ENCODE data around the gene ARHGEF33. TPM values are rescaled to one million over a fixed set of nuclear protein-coding genes. Genes with fewer than 3 reads are reported as not detected.

ARHGEF33 gene
- polyA plus RNA-seq, 1 of the 3 experiments (the other 2 are of a cell fraction) = 0.25 TPM

DNA sequence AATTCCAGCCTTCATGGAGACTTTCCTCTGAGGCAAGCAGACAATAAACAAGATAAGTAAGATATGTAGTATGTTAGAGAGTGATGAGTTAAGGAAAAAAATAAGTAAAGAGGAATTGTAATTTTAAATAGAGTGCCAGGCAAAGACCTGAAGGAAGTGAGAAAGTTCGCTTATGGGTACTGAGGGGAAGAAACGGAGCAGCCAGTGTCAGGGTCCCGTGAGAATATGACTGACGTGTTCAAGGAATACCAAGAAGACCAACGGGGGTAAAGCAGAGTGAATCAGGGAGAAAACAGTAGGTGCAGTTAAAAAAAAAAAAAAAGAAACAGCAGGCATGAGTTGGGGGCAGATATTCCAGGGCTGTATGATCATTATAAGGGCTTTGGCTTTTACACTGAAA, 45.1 kb downstream of the ARHGEF33 start:
- H4K20me1 ChIP-seq (ENCODE audit: insufficient read depth) = no peaks in the 10 kb centered on the region
- no peak overlapping the region for H3K9ac ChIP-seq
- no peaks in the 10 kb centered on the region for H3K36me3 ChIP-seq (replicated peaks in 1 of 2; ENCODE audit: control insufficient read depth in 1 of 2, insufficient read depth in 2 of 2, low read length in 1 of 2)
- DNase-seq = no peak
- H3K79me2 ChIP-seq (ENCODE audit: insufficient read depth) = no peaks in the 10 kb centered on the region
- H3K9me2 ChIP-seq = no peaks in the 10 kb centered on the region
- no peaks in the 10 kb centered on the region for H3K9me3 ChIP-seq
- 92% methylated on average over 5 of the region's 5 CpGs for WGBS (ENCODE audit: low lambda C conversion rate)
- no peak overlapping the region for H2AFZ ChIP-seq (ENCODE audit: low read depth)
- no peaks in the 10 kb centered on the region for H3K27me3 ChIP-seq (ENCODE audit: insufficient read depth)
- POLR2A ChIA-PET = no interaction called here
- CTCF ChIA-PET = interaction anchor here (1.0 to 5.5 kb wide), 2 partner anchors 13 to 127 kb away, joined by 3 to 54 read pairs; no protein-coding TSS in a partner anchor
- peaks cover 4 to 6% of the 10 kb centered on the region in 2 experiments; a peak in 1 of 4 replicates for H3K4me1 ChIP-seq (ENCODE audit: control insufficient read depth in 1 of 2, insufficient read depth in 2 of 2, low read depth in 1 of 2, low read length in 1 of 2)
- TF ChIP-seq, protein P1, sequence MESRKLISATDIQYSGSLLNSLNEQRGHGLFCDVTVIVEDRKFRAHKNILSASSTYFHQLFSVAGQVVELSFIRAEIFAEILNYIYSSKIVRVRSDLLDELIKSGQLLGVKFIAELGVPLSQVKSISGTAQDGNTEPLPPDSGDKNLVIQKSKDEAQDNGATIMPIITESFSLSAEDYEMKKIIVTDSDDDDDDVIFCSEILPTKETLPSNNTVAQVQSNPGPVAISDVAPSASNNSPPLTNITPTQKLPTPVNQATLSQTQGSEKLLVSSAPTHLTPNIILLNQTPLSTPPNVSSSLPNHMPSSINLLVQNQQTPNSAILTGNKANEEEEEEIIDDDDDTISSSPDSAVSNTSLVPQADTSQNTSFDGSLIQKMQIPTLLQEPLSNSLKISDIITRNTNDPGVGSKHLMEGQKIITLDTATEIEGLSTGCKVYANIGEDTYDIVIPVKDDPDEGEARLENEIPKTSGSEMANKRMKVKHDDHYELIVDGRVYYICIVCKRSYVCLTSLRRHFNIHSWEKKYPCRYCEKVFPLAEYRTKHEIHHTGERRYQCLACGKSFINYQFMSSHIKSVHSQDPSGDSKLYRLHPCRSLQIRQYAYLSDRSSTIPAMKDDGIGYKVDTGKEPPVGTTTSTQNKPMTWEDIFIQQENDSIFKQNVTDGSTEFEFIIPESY (IDR thresholded peaks at IDR 0.05; ENCODE audit: borderline replicate concordance, low read depth) = no peak
- no peak for TF ChIP-seq MXI1 (IDR thresholded peaks at IDR 0.05; ENCODE audit: low read depth, low read length)
- TF ChIP-seq GATA2 (CRISPR knock-in tag; IDR thresholded peaks at IDR 0.05) = no peak
- TF ChIP-seq, protein P2, sequence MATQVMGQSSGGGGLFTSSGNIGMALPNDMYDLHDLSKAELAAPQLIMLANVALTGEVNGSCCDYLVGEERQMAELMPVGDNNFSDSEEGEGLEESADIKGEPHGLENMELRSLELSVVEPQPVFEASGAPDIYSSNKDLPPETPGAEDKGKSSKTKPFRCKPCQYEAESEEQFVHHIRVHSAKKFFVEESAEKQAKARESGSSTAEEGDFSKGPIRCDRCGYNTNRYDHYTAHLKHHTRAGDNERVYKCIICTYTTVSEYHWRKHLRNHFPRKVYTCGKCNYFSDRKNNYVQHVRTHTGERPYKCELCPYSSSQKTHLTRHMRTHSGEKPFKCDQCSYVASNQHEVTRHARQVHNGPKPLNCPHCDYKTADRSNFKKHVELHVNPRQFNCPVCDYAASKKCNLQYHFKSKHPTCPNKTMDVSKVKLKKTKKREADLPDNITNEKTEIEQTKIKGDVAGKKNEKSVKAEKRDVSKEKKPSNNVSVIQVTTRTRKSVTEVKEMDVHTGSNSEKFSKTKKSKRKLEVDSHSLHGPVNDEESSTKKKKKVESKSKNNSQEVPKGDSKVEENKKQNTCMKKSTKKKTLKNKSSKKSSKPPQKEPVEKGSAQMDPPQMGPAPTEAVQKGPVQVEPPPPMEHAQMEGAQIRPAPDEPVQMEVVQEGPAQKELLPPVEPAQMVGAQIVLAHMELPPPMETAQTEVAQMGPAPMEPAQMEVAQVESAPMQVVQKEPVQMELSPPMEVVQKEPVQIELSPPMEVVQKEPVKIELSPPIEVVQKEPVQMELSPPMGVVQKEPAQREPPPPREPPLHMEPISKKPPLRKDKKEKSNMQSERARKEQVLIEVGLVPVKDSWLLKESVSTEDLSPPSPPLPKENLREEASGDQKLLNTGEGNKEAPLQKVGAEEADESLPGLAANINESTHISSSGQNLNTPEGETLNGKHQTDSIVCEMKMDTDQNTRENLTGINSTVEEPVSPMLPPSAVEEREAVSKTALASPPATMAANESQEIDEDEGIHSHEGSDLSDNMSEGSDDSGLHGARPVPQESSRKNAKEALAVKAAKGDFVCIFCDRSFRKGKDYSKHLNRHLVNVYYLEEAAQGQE (IDR thresholded peaks at IDR 0.05; ENCODE audit: low read depth, low read length) = no peak
- TF ChIP-seq JUND (IDR thresholded peaks at IDR 0.05) = no peak
- TF ChIP-seq FOSL2 (IDR thresholded peaks at IDR 0.05; ENCODE audit: borderline replicate concordance, low read depth) = no peak
- no peak for TF ChIP-seq FOXM1 (IDR thresholded peaks at IDR 0.05; ENCODE audit: low read depth)
- TF ChIP-seq SIN3A (IDR thresholded peaks at IDR 0.05; ENCODE audit: borderline replicate concordance, low read depth, low read length) = no peak
- TF ChIP-seq TCF12 (IDR thresholded peaks at IDR 0.05) = no peak
- TF ChIP-seq POLR2AphosphoS5 (IDR thresholded peaks at IDR 0.05; ENCODE audit: low read depth, low read length) = no peak
- no peak for TF ChIP-seq GABPA (IDR thresholded peaks at IDR 0.05; ENCODE audit: low read depth)
- no peak for TF ChIP-seq FOXJ3 (CRISPR knock-in tag; IDR thresholded peaks at IDR 0.05)
- TF ChIP-seq NRF1 (IDR thresholded peaks at IDR 0.05; ENCODE audit: low read depth, low read length) = no peak
- TF ChIP-seq TAF1 (IDR thresholded peaks at IDR 0.05; ENCODE audit: borderline replicate concordance, low read depth, low read length) = no peak
- TF ChIP-seq RFX5 (IDR thresholded peaks at IDR 0.05; ENCODE audit: low read length) = no peak
- TF ChIP-seq, protein P3, sequence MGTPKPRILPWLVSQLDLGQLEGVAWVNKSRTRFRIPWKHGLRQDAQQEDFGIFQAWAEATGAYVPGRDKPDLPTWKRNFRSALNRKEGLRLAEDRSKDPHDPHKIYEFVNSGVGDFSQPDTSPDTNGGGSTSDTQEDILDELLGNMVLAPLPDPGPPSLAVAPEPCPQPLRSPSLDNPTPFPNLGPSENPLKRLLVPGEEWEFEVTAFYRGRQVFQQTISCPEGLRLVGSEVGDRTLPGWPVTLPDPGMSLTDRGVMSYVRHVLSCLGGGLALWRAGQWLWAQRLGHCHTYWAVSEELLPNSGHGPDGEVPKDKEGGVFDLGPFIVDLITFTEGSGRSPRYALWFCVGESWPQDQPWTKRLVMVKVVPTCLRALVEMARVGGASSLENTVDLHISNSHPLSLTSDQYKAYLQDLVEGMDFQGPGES (IDR thresholded peaks at IDR 0.05; ENCODE audit: low read depth, low read length) = no peak
- no peak for TF ChIP-seq RAD21 (IDR thresholded peaks at IDR 0.05; ENCODE audit: low read length)
- TF ChIP-seq RXRA (IDR thresholded peaks at IDR 0.05; ENCODE audit: borderline replicate concordance, low read depth) = no peak
- TF ChIP-seq, protein P4, sequence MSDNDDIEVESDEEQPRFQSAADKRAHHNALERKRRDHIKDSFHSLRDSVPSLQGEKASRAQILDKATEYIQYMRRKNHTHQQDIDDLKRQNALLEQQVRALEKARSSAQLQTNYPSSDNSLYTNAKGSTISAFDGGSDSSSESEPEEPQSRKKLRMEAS (IDR thresholded peaks at IDR 0.05; ENCODE audit: low read depth) = no peak
- TF ChIP-seq, protein P5, sequence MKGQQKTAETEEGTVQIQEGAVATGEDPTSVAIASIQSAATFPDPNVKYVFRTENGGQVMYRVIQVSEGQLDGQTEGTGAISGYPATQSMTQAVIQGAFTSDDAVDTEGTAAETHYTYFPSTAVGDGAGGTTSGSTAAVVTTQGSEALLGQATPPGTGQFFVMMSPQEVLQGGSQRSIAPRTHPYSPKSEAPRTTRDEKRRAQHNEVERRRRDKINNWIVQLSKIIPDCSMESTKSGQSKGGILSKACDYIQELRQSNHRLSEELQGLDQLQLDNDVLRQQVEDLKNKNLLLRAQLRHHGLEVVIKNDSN (IDR thresholded peaks at IDR 0.05; ENCODE audit: borderline replicate concordance, low read depth) = no peak
- peak overlapping the region; percentile 63; the same call in 1 of the 2 replicates for H3K4me2 ChIP-seq
- peaks cover 6% of the 10 kb centered on the region for H3F3A ChIP-seq (replicated peaks; ENCODE audit: insufficient read depth)
- no peak overlapping the region for H3K27ac ChIP-seq (ENCODE audit: low read depth in 2 of 2, low read length in 1 of 2)
- no peak overlapping the region for H3K4me3 ChIP-seq (ENCODE audit: low read depth in 2 of 2, low read length in 1 of 2)

All from SK-N-SH (cell line).